Lower leg skin (tissue), 4 donors: ENCODE data around the gene FXYD5. TPM values are rescaled to one million over a fixed set of nuclear protein-coding genes. Genes with fewer than 3 reads are reported as not detected.

Experiments
- DNase-seq, 2 donors: peaks; one replicate each; pipeline ENCODE4 v3.0.0-alpha.2; 2019; ENCODE audit warnings: low spot score in 2 of 2
- H3K4me3 ChIP-seq: fragments of 200-600 bp; sonication (generic); 2 replicates; pipeline ENCODE4 v1.5.1; 2017; ENCODE audit warnings: mild to moderate bottlenecking, low read depth; ENCODE audit not compliant: poor library complexity, severe bottlenecking
- POLR2A ChIP-seq, 2 donors: fragments of 450-650 bp; IDR thresholded peaks; one replicate each; pipeline ENCODE4 v1.6.1; 2016 to 2017; ENCODE audit warnings: antibody characterized with exemption in 2 of 2, mild to moderate bottlenecking in 1 of 2, moderate library complexity in 1 of 2
- WGBS, 2 donors: methylation state at CpG; one replicate each; pipeline ENCODE4 v1.1.5; 2018; 5-methylcytosine and 5-hydroxymethylcytosine counted together
- intact Hi-C: fragments of 100-400 bp; cut with DNase I; formaldehyde crosslinking; loops from one replicate; pipeline ENCODE4 v1.15.0; 2023; ENCODE audit warnings: low total_unique reads
- total RNA-seq, 4 donors: library from RNA; depleted of rRNA; stranded (reverse); fragments of >200 nt; gene quantifications; one replicate each; pipeline ENCODE4 v1.1.0, GENCODE V29; 2016
- TF ChIP-seq, protein P1 (sequence below), 3 donors: fragments of 450-650 bp; IDR thresholded peaks; one replicate each; pipeline ENCODE4 v1.5.1; 2016; ENCODE audit warnings: antibody characterized with exemption in 3 of 3, mild to moderate bottlenecking in 3 of 3, moderate library complexity in 2 of 3

Gene FXYD5
- total RNA-seq, 4 donors from 2014 or later, result 41.4 to 59.8 (median 57.7) TPM

DNA sequence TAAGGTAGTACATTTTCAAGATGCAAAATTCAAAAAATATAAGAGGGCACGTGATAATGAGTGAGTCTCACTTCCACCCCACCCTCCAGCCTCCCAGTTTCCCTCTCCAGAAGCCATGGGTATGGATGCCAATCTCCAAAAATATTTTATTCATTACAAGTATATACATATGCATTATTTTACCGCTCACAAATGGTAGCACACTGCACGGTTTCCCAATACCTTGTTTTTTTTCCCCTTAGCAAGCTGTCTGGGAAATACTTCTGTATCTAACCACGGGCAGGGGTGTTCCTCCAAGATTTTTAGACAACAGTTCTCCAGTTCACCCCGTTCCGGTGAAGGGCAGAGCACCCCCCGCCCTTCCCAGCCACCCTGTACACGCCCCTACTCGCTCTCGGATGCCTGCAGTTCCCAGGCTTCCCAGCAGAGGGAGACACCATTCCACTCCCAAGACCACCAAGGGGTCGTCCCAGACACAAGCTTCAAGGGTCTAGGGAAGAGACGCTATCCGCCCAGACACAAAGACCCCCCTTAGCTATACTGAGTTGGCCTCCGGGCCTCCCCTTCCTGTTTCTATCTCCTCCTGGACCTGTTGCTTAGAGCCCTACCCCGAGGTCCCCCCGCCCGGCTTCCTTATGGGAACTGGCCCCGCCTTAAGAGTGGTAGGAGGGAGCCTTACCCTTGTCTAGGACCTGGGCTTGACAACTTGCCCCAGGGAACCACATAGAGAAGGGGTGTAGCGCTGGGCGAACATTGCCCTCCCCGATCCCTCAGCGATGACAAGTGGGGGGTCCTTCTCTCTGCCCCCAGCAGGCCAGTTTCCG, 40.0 kb upstream of the FXYD5 start:
- intact Hi-C loops, result no loop called here
- TF ChIP-seq POLR2A (IDR thresholded peaks at IDR 0.05), result no peak
- TF ChIP-seq, protein P1, sequence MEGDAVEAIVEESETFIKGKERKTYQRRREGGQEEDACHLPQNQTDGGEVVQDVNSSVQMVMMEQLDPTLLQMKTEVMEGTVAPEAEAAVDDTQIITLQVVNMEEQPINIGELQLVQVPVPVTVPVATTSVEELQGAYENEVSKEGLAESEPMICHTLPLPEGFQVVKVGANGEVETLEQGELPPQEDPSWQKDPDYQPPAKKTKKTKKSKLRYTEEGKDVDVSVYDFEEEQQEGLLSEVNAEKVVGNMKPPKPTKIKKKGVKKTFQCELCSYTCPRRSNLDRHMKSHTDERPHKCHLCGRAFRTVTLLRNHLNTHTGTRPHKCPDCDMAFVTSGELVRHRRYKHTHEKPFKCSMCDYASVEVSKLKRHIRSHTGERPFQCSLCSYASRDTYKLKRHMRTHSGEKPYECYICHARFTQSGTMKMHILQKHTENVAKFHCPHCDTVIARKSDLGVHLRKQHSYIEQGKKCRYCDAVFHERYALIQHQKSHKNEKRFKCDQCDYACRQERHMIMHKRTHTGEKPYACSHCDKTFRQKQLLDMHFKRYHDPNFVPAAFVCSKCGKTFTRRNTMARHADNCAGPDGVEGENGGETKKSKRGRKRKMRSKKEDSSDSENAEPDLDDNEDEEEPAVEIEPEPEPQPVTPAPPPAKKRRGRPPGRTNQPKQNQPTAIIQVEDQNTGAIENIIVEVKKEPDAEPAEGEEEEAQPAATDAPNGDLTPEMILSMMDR (IDR thresholded peaks at IDR 0.05), result peak in 1 of 3 donors; percentile 91
- WGBS, 2 donors, result 4 to 7% methylated on average over 23 of the region's 23 CpGs
- peak; percentile 82 to 95 for DNase-seq
- no peak overlapping the region for H3K4me3 ChIP-seq

DNA sequence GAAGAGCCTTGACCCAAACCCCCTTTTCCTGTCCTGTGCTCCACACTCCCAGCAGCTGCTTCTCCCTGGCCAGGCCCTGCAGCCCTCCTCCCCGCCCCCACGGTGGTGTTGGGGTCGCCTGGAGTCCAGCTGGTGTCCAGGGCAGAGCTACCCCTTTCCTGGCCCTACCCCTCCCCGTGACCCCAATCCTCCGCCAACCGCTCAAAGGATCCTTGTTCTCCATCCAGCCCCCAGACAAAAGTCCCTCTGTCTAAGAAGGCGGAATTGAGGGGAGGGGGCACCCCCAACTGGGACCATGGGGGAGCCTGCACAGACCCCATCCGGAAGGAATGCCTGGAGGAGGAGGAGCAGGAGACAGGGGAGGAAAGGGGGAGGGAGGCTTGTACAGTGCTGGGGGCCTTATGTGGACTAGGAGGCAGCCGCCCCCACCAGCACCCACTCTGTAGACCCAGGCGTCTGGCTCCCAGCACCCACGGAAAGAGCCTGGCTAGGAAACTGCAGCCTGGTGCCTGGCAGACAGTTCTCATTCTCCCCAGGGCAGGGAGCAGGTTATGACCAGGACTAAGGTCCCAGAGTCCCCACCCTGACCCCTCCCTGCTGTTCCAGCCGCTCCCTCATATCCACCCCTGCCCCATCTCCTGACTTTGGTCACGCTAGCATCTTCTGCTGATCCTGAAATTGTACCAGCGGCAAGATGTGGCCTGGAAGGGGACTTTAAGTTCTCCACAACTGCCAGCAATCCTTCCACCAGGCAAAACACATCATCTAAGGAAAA, 39.2 kb upstream of the FXYD5 start, which contains the start of gene FXYD3:
Gene FXYD3, plus strand, starts transcription at position 647 of the 775 bp plus-strand sequence. CDS start 3,554 bp downstream, outside the sequence.
- TF ChIP-seq, protein P1 (IDR thresholded peaks at IDR 0.05), result no peak
- TF ChIP-seq POLR2A (IDR thresholded peaks at IDR 0.05), result no peak
- H3K4me3 ChIP-seq, result peak within 1 kb of the TSS; percentile 36
- intact Hi-C loops, result no loop called here
- no peak for DNase-seq
- 27 to 28% methylated on average over 11 to 14 of the region's 14 CpGs for WGBS, 2 donors

DNA sequence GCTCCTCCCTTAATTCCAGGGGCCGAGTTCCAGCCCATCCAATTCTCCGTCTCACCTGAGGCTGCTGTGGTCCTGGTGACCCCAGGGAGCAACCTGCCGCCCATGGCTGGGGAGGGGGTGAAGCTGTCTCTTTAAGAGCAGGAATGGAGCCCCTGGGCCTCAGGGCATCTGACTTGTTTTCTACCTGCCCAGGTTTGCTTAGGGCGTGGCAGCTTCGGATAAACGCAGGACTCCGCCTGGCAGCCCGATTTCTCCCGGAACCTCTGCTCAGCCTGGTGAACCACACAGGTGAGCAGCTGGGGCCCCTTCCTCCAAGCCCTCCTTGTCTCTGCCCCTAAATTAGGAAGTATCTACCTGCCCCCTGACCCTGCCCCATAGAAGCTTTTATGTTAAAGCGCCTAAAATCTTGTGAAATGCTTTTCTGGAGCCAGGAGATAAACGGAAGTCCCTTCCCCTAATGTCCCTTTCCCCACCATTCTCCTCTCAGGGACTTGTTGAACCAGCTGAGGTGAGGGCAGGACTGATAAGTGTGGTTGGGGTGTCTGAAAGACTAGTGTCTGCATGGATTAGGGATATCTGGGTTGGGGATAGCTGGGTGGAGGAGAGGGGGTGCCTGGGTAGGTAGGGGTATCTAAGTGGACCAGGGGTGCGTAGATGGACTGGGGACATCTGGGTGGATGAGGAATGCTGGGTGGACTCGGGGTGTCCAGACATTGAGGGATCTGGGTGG, 38.3 kb upstream of the FXYD5 start:
- WGBS, 2 donors, result 53 to 60% methylated on average over 13 of the region's 13 CpGs
- H3K4me3 ChIP-seq, result peak overlapping the region; percentile 36
- intact Hi-C loops, result no loop called here
- TF ChIP-seq, protein P1 (IDR thresholded peaks at IDR 0.05), result no peak
- no peak for TF ChIP-seq POLR2A (IDR thresholded peaks at IDR 0.05)
- peak; percentile 77 to 89 for DNase-seq

DNA sequence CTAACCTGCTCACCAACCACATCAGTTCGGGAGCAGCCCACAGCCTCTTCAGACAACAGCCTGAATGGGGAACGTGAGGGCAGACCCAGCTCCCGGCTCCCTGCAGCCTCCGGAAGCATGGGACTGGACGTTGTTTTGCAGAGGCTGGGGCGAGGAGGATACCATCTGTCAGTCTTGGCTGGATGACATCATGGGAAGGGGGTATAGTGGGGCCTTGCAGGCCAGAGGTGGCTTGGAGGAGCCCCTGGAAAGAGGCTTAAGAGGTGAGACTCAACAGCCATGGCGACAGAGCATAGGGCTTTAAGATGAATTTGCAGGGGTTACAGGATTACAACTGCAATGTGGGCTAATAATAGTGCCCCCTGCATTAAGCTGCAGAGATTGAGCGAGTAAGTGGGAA, 37.4 kb upstream of the FXYD5 start:
- TF ChIP-seq, protein P1 (IDR thresholded peaks at IDR 0.05), result no peak
- TF ChIP-seq POLR2A (IDR thresholded peaks at IDR 0.05), result no peak
- peak overlapping the region; percentile 36 for H3K4me3 ChIP-seq
- intact Hi-C loops, result no loop called here
- no peak for DNase-seq
- WGBS, 2 donors, result 31 to 37% methylated on average over 6 to 8 of the region's 8 CpGs

DNA sequence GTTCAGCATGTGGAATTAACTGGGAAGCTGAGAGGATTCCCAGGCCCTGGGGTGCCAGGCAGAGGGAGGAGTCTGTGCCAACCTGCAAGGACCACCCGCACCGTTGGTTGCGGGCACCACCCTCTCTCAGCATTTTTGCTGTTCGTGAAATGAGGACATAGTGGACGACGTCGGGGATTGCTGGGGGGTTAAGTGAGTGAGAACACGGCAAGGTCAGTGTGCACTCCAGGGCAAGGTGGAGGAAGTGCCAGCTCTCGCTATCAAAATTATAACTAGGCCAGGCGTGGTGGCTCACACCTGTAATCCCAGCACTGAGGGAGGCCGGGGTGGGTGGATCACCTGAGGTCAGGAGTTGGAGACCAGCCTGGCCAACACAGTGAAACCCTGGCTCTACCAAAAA, 36.7 kb upstream of the FXYD5 start:
- H3K4me3 ChIP-seq, result peak overlapping the region; percentile 14
- no peak for TF ChIP-seq POLR2A (IDR thresholded peaks at IDR 0.05)
- TF ChIP-seq, protein P1 (IDR thresholded peaks at IDR 0.05), result no peak
- 35% methylated on average over 11 of the region's 11 CpGs for WGBS, 2 donors
- DNase-seq, result no peak
- intact Hi-C loops, result no loop called here
